ENCODE measurements around the gene SYT9. TPM values are rescaled to one million over a fixed set of nuclear protein-coding genes. Genes with fewer than 3 reads are reported as not detected.
"Not testable (repeated sequence)": the region's sequence is repeated elsewhere in the genome, so short reads cannot be mapped to it uniquely, and the experiment has no call there.

SYT9 gene
- total RNA-seq, 1 experiment from 2014 or later = not detected

DNA sequence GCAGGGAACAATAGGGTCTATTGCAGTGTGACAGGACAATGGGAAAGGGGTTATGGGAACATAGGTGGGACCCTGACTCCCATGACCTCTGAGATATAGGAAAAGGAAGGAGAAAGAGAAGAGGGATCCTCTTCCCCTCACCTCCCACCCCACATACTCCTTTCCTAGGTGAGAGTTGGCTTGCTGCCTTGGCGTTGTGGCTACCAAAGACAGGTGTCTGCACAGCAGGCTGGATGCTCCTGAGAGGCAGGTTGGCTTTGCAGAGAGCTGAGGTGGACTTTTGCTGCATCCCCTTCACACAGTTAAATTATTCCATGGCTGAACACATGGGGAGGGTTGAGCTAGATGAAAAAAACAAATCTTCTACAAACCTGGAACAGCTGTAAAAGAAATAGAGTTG is 80.7 kb downstream of the SYT9 start:
- H3K27ac Mint-ChIP-seq (ENCODE audit: unreplicated experiment) = no peak overlapping the region
- CTCF ChIA-PET = no interaction called here
- no TSS peak for BruUV-seq (replicated peaks)
- no peak overlapping the region for H3K4me3 Mint-ChIP-seq (ENCODE audit: low read depth, unreplicated experiment)
- TF ChIP-seq, protein P1, sequence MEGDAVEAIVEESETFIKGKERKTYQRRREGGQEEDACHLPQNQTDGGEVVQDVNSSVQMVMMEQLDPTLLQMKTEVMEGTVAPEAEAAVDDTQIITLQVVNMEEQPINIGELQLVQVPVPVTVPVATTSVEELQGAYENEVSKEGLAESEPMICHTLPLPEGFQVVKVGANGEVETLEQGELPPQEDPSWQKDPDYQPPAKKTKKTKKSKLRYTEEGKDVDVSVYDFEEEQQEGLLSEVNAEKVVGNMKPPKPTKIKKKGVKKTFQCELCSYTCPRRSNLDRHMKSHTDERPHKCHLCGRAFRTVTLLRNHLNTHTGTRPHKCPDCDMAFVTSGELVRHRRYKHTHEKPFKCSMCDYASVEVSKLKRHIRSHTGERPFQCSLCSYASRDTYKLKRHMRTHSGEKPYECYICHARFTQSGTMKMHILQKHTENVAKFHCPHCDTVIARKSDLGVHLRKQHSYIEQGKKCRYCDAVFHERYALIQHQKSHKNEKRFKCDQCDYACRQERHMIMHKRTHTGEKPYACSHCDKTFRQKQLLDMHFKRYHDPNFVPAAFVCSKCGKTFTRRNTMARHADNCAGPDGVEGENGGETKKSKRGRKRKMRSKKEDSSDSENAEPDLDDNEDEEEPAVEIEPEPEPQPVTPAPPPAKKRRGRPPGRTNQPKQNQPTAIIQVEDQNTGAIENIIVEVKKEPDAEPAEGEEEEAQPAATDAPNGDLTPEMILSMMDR (IDR thresholded peaks at IDR 0.05; ENCODE audit: unreplicated experiment) = no peak
- peaks cover 46% of the 10 kb centered on the region for H3K27me3 Mint-ChIP-seq (ENCODE audit: unreplicated experiment)
- no peaks in the 10 kb centered on the region for H3K36me3 Mint-ChIP-seq (ENCODE audit: insufficient read depth, unreplicated experiment)
- DNase-seq = no peak
- H3K9me3 Mint-ChIP-seq (ENCODE audit: low read depth, unreplicated experiment) = no peaks in the 10 kb centered on the region
- intact Hi-C loops (cut with micrococcal nuclease; ENCODE audit: unreplicated experiment) = no loop called here
- no peaks in the 10 kb centered on the region for H3K4me1 Mint-ChIP-seq (ENCODE audit: low read depth, unreplicated experiment)

DNA sequence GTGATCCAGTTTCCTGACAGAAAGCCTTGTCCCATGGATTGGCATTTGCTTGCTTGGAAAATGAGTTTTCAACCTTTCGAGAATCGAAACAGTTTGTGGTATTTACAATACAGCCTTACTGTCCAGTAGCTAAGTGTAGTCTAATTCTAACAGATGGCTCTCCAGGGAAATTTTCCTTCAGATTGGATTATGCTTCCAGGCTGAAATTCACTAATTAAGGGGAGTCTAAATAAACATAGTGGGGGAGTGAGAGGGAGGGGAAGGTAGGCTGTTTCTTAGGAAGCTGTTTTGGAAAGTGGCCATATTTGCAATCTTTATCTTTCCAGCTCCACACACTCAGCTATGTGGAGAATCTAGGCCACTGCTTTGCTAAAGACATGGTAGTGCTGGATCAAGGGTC is 81.3 kb downstream of the SYT9 start:
- Mint-ChIP-seq H3K9me3 (ENCODE audit: low read depth, unreplicated experiment) (no peaks in the 10 kb centered on the region), H3K4me3 (ENCODE audit: low read depth, unreplicated experiment) (no peak overlapping the region), H3K36me3 (ENCODE audit: insufficient read depth, unreplicated experiment) (no peaks in the 10 kb centered on the region), H3K27me3 (ENCODE audit: unreplicated experiment) (peaks cover 51% of the 10 kb centered on the region), H3K4me1 (ENCODE audit: low read depth, unreplicated experiment) (no peaks in the 10 kb centered on the region), H3K27ac (ENCODE audit: unreplicated experiment) (no peak overlapping the region)
- CTCF ChIA-PET = no interaction called here
- TF ChIP-seq, protein P1 (IDR thresholded peaks at IDR 0.05; ENCODE audit: unreplicated experiment) = no peak
- BruUV-seq (replicated peaks) = no TSS peak
- intact Hi-C loops (cut with micrococcal nuclease; ENCODE audit: unreplicated experiment) = no loop called here
- DNase-seq = no peak

GRCh38 chr11:7335442-7335841 is 83.7 kb downstream of the SYT9 start:
- H3K27ac Mint-ChIP-seq (ENCODE audit: unreplicated experiment); intact Hi-C loops (cut with micrococcal nuclease; ENCODE audit: unreplicated experiment); H3K4me3 Mint-ChIP-seq (ENCODE audit: low read depth, unreplicated experiment); H3K9me3 Mint-ChIP-seq (ENCODE audit: low read depth, unreplicated experiment); H3K4me1 Mint-ChIP-seq (ENCODE audit: low read depth, unreplicated experiment); DNase-seq; BruUV-seq (replicated peaks); H3K36me3 Mint-ChIP-seq (ENCODE audit: insufficient read depth, unreplicated experiment): not testable (repeated sequence)
- CTCF ChIA-PET = interaction anchor here (0.7 kb wide), 1 partner anchor 164 kb away, joined by 3 read pairs; no protein-coding TSS in a partner anchor
- peaks cover 76% of the 10 kb centered on the region for H3K27me3 Mint-ChIP-seq (ENCODE audit: unreplicated experiment)

- Mint-ChIP-seq H3K9me3 (ENCODE audit: low read depth, unreplicated experiment) (no peaks in the 10 kb centered on the region), H3K36me3 (ENCODE audit: insufficient read depth, unreplicated experiment) (no peaks in the 10 kb centered on the region), H3K4me3 (ENCODE audit: low read depth, unreplicated experiment) (no peak overlapping the region), H3K27ac (ENCODE audit: unreplicated experiment) (no peak overlapping the region), H3K27me3 (ENCODE audit: unreplicated experiment) (peaks cover 78% of the 10 kb centered on the region), H3K4me1 (ENCODE audit: low read depth, unreplicated experiment) (no peaks in the 10 kb centered on the region)
- no peak for DNase-seq
- intact Hi-C loops (cut with micrococcal nuclease; ENCODE audit: unreplicated experiment) = no loop called here
- CTCF ChIA-PET = no interaction called here
- TF ChIP-seq, protein P1 (IDR thresholded peaks at IDR 0.05; ENCODE audit: unreplicated experiment) = no peak
- no TSS peak for BruUV-seq (replicated peaks)
Observed at GRCh38 chr11:7341551-7341950, 89.8 kb downstream of the SYT9 start.

DNA sequence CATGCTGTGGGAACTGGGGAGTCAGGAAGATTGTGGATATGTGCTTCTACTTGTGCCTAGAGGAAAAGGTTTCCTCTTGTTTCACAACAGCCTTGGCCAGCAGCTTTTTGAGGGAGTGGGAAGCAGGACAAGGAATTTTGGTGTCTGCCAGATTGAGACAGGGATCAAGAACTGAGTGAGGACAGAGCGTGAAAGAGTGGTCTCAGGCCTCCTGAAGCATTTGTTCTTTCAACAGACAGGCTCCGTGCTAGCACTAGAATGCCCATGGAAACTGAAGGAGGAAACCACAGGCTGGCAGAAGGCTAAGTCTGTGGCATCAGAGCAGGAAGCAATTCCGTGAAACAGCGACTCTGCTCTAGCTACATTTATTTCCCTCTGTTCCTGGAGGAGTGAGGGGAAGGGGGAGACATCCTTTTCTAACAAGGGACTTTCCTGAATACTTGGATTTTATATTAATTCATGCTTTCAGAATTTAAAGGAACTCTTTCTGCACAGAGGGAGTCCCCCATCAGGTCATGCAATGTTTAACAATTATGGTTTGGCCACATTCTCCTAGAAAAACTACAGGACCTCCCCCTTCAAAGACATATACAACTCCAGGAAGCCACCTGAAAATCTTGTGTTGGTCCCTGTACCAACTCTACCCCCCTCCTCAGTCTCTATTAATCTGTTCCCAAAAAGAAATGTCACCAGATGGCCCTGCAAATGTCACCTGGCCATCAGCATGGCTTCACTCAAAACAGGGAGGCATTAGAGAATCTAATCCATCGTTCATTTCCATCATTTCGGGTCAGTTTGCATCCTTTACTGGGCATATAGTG is 96.1 kb downstream of the SYT9 start:
- Mint-ChIP-seq H3K36me3 (ENCODE audit: insufficient read depth, unreplicated experiment) (no peaks in the 10 kb centered on the region), H3K27ac (ENCODE audit: unreplicated experiment) (no peak overlapping the region), H3K4me1 (ENCODE audit: low read depth, unreplicated experiment) (no peaks in the 10 kb centered on the region), H3K27me3 (ENCODE audit: unreplicated experiment) (peaks cover 97% of the 10 kb centered on the region), H3K4me3 (ENCODE audit: low read depth, unreplicated experiment) (no peak overlapping the region), H3K9me3 (ENCODE audit: low read depth, unreplicated experiment) (no peaks in the 10 kb centered on the region)
- no peak for DNase-seq
- intact Hi-C loops (cut with micrococcal nuclease; ENCODE audit: unreplicated experiment) = no loop called here
- TF ChIP-seq, protein P1 (IDR thresholded peaks at IDR 0.05; ENCODE audit: unreplicated experiment) = no peak
- BruUV-seq (replicated peaks) = no TSS peak
- CTCF ChIA-PET = interaction anchor here (0.9 kb wide), 2 partner anchors 8 to 10 kb away, joined by 3 read pairs; no protein-coding TSS in a partner anchor
